ENCODE data around the gene SORBS1.

DNA sequence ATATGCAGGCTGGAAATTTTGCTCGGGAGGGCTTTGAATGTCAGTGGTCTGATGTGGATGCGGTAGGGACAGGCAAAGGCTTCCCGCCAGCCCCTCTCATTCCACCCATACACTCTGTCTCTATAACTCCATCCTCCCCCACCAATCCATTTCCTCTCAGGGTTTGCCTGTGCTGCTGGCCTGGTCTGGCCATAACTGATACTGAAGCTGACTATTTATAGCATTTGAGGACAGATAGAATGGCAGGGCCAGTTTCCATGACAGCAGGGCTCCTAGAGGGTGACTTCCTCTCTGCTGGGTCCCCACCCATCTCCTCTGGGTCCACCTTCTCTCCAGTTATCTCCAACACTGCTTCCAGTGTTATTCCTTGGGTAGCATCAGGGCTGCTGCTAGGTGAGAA lies 263.8 kb downstream of the SORBS1 start:
- TF ChIP-seq TAF1 (IDR thresholded peaks at IDR 0.05; ENCODE audit: low read depth): no peak
- TF ChIP-seq POLR2AphosphoS5 (IDR thresholded peaks at IDR 0.05): no peak
- no peak for TF ChIP-seq CTCF (IDR thresholded peaks at IDR 0.05; ENCODE audit: poor library complexity, severe bottlenecking)
- no peak for TF ChIP-seq EZH2 (IDR thresholded peaks at IDR 0.05; ENCODE audit: borderline replicate concordance, insufficient read depth, low read length, poor library complexity, severe bottlenecking)
- no peak for TF ChIP-seq EP300 (conservative IDR thresholded peaks at IDR 0.05; ENCODE audit: poor library complexity, severe bottlenecking)
- no peak for TF ChIP-seq MXI1 (conservative IDR thresholded peaks at IDR 0.05; ENCODE audit: poor library complexity, severe bottlenecking)

Data from neural cell (in vitro differentiated cells).